ENCODE results near the gene ITIH1.

DNA sequence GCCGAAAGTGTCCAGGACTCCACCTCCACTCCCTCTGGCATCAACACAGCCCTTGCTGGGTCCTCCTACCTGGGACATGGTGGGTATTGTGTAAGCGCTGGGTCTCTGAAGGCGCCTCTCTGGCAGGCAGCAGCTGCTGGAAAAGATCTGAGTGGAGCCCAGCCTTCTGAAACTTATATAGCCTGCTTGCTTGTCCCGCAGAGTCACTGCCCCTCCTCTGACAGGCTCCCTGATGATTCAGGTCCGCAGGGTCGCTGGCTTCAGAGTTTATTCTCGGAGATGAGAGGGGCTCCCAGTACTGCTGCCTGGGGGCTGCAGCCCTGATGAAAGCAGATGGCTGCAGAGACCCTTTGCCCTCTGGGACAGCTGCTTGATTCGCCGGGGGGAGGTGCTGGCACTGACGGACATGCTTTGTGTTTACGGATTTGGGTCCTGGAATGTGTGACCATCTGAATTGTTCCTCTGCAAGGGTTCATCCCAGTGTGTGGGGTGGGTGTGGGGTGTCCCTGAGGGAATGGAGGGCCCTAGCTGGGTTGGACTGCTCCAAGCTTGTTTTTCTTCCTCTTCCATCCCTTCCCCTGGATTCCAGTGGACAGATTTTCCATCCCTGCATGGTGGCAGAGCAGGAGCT is 57.6 kb downstream of the ITIH1 start, which contains the start of gene MUSTN1:
- TF ChIP-seq POLR2A (IDR thresholded peaks at IDR 0.05; ENCODE audit: low read depth, low read length) (no peak), CTCF (conservative IDR thresholded peaks at IDR 0.05; ENCODE audit: low read depth, low read length) (no peak), RCOR1 (IDR thresholded peaks at IDR 0.05; ENCODE audit: insufficient replicate concordance, low read length) (no peak), ELK1 (IDR thresholded peaks at IDR 0.05; ENCODE audit: borderline replicate concordance, low read depth, low read length) (no peak), RAD21 (IDR thresholded peaks at IDR 0.05; ENCODE audit: low read length) (no peak)

Data from IMR-90 (cell line).